GM21737 (cell line): ENCODE data around the gene GMDS.
A peak's percentile ranks its signal among the peaks of the same experiment; 100 is the strongest.

ENCODE experiments used
- ATAC-seq: cut with Tn5 transposase; IDR thresholded peaks from one replicate; pipeline ENCODE4 v1.9.1; 2021; ENCODE audit warnings: mild to moderate bottlenecking, moderate library complexity; ENCODE audit not compliant: unreplicated experiment

GMDS gene

GRCh38 chr6:1786455-1787453, 458.7 kb downstream of the GMDS start:
- ATAC-seq = no peak

DNA sequence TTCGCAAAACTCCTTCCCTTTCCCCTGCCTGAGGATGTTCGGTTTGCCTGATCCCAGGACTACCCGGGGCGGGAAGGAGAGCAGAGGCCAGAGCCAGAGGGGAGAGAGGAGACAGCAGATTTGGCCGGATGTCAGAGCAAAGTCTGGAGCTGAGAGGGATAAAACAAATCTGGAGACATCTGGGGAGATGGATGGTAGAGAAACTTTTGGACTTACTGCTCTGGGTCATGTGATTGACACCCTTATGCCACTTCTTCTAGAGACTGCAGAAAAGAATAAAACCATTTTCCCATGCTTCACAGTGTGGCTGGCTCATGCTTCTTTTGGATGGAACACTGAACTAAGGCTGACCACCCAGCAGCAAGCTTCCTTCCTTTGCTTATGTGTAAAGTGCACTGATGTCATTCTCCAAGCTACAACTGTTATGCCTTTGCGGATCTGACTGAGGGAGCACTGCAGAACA, 461.0 kb downstream of the GMDS start:
- no peak for ATAC-seq

DNA sequence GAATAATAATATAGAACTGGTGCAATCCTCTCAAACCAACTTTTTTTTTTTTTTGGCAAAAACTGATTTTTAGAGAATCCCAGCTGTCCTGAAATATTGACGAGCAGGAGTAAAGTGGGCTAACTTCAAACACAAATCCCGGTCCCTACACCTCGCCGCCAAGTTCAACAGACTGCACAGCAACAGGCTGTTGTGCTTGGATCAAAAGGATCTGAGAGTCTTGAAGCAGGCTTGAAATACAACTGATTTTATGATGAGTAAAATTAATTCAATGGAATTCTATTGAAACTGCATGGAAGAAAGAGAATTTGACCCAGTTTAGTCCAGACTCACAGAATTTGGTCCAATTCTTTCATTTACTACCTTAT, 463.6 kb downstream of the GMDS start:
- no peak for ATAC-seq

DNA sequence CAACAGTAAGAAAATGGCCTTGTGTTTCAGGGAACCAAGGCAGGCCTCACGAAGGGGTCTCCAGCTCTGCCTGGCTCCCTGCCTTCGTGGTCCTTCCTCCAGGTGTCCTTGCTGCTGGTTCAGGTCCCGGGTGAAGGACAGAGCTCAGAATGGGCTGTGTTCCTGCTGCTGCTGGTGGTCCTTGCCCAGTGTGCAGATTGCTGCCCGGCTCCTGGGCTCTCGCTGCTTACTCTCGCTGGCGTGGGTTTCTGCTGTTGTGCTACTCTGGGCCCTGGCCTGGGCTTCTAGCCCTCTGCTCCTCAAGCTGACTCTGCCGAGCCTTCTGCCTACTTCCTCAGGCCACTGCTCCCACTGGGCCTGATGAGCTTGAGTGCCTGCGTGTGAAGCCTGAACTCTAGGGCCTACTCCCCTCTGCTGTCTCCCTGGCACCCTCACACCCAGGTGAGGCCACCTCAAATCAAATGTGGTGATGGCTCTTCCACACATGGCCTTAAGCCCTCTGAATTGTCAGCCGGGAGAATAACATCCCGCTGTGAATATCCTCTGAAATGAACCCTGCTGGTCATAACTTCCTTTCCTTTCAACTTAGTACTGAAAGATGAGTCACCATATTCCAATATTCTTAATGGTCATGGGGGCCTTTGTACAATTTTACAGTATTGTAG, 464.1 kb downstream of the GMDS start:
- ATAC-seq = no peak

DNA sequence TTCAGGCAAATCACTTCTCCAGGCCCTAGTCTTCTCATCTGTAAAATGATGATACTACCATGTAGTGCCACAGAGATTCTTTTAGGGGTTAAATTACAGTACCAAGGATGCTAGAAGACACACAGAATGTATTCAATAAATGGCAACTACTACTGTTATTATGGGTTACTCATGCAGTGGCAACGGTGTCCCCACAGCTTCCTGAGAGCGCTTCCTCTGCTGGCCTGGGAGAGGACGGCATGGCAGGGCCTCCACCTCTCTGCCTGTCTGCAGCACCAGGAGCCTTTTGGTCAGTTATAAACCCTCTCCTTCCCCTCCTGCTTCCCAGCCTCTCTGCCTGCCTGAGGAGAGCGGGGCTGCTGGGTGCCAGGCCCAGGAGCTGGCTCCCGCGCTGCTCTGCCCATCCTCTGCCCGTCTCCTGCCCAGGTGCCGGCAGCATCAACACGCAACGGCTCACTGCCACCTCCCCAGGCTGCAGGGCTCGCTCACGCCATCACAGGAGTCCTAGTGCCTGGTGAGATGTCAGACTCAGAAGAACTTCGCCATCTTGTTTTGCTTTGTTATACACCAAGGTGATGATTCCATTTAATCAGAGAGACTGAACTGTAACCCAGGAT, 465.0 kb downstream of the GMDS start:
- no peak for ATAC-seq

DNA sequence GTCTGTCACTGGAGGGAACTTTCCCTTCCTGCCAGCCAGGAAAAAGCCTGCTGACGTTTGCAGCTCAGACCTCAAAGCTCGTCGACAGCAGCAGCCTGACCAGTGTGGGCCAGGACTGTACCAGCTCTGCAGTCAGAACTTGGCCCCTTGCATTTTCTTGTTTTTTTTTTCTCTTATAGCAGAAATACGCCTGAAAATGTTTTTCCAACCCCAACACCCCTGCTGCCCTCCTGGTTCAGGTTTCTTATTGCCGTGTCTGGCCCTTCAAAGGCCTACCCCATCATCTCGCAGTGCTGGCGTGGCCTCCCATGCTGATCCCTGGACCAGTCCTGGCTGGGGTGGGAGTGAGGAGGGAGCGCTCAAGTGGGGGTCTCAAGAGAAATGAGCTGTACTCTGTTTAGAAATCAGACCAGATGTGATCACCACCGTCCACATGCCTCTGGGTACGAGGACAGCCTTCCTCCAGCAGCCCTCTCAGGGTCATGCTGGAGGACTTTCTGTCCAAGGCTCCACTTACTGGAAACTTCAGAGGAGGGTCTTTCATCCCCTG, 466.6 kb downstream of the GMDS start:
- no peak for ATAC-seq

DNA sequence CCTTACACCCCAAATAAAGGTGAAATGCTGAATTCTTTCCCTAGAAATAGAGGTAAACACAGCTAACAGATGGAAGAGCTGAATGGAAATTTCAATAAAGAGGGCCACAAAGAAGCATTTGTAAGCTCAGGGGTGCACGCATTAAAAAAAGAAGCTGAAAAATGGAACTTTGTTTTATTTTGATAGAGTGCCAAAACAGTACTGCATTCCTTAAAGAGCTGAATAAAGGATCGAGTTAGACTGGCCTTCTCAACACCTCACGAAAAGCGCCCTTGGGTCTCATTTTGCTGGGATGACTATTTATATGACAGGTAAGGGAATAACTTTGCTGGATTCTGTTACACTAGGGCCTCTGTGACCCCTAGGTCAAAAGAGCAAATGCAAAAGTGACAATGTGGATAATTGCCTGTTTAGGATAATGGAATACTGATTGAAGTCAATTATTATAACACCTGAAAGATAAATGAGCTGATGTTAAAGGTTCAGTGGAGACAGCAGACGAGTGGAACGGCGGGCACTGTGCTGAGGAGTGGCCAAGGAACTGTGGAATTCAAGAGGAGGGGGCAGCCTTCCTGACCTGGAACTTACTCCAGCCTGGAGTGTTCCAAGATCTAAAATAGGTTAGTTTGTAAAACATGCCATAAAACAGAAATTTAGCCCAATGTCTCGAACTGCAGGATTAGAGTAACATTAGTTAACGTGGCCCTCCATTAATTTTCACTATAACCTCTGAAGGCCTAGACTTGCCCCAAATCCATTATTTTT, 467.3 kb downstream of the GMDS start:
- ATAC-seq = no peak

DNA sequence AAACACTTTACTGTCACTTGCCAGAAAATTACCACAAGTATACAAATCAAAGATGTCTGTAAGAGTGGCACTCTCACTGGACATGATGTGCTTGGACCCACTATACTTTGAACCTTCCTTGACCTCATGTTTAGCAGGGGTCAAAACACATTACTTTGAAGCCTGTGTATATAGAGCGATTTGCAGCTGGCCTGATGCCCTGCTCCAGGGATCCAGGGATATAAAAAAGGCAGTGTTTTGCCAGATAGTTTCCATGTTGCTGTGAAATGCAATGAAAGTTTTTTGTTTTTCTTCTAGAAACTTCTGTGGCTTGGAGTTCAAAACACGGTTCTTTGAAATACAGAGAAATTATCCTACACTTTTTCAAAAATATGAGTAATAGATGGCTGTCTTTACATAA, 470.0 kb downstream of the GMDS start:
- no peak for ATAC-seq

DNA sequence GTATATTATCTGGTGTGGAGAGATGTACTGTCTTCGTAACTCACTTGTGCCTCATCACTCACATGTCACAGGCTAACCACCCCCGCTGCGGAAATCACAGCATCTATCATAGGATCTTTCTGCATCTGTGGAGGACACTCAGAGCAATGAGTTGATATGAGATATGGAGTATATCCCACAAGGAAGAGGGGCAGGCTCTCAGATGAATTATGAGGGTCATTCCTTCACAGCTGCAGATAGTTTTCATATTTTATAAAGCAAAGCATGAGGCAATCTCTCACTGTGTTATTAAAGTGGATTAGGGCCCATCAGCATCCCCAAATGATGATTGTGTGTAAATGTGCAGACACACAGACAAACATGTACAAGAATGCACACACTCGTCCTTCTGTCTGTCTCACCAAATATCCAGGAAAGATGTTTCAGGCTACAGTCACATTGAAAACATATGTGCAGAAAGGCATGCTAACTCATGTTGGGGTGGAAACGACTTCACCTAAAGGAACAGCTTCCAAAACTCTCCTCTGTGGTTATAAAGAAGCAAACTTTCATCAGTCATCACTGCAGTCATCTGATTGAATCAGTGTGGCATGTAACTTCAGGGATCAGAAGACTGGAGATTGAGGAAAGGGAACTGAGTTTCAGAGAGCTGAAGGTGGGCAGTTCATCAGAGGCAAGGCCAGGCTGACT, 471.0 kb downstream of the GMDS start:
- ATAC-seq = no peak

- ATAC-seq = no peak
These were observed 471.7 kb downstream of the GMDS start for GRCh38 chr6:1773700-1774099.

DNA sequence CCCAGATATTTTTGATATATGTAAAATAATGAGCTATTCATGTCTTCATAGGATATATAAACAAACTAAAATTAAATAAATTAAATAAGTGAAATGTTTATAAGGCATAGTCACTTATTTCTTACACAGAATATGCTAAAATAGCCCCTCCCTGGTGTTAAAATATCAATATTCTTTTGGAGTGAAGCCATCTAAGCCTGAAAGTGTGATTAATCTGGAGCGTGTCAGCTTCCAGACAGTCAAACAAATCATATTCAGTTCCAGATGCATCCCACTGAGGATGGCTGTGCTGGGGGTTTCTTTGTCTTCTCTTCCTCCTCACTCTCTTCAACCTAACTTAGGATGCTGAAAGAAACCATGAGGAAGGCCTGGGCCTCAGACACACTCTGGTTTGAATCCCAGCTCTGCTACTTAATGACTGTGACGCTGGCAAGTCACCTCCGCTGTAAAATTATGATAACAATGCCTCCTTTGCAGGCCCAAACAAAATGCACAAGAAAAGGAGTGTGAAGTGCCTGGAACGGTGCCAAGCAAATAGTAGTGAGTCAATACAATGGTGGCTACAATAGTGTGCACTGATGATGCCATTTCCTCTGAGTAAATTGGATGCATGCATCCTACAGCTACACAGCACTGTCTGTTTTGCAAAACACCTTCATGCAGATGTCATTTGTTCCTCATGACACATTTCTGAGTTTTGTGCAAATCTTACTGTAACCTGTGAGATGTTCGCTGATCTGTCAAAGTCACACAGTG, 474.3 kb downstream of the GMDS start:
- no peak for ATAC-seq

DNA sequence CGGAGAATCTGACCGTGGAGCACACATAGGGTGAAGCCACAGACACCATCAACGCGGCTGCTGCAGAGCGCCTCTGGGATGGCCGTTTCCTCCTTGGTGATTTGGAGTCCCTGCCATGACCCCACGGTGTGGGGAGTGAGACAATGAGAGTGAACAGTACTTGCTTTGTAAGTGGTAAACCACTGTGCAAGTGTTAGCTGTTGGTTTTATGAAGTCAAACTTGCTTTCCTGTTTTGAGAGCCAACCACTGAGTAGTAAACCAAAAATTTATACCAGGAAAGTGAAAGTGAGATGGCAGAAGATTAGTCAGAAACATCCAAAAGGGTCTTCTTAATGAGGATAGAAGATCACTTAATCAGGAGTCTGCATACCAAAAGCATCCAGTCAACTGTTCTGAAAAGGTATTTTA, 475.0 kb downstream of the GMDS start:
- peak; percentile 74 for ATAC-seq

DNA sequence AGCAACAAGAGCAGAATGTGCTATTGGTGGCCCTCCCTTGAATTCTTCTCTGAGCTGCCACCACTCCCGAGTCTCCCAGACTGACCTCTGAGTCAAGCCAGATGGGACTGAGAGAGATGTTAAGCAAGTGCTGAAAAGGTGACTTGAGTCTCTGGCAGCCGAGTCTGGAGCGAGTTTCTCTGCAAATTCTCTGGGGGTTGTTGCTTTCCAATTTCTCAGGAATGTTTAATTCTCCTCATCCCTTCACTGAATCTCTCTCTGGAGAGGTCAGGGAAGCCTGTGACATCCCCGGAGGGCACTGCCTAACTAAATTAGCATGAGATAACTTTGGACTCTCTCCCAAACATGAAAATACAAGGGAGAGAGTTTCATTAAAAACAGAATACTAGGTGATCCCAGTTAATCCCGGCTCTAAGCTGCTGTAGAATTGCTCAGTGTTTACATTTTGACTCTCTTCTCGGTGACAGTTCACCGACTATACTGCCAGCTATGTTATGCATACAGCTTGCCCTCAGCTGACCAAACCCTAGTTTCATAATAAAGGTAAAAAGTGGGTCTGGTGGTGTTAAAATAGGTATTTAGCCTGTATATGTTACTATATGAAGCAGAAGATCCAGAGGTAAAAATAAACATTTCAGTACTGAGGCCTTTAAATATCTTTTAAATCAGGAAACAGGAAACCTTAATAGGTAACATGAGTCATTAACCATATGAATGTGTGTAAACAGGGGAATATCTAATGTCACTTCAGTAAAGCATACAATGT, 477.7 kb downstream of the GMDS start:
- ATAC-seq = no peak

GRCh38 chr6:1766654-1767053, 478.8 kb downstream of the GMDS start:
- ATAC-seq = no peak

DNA sequence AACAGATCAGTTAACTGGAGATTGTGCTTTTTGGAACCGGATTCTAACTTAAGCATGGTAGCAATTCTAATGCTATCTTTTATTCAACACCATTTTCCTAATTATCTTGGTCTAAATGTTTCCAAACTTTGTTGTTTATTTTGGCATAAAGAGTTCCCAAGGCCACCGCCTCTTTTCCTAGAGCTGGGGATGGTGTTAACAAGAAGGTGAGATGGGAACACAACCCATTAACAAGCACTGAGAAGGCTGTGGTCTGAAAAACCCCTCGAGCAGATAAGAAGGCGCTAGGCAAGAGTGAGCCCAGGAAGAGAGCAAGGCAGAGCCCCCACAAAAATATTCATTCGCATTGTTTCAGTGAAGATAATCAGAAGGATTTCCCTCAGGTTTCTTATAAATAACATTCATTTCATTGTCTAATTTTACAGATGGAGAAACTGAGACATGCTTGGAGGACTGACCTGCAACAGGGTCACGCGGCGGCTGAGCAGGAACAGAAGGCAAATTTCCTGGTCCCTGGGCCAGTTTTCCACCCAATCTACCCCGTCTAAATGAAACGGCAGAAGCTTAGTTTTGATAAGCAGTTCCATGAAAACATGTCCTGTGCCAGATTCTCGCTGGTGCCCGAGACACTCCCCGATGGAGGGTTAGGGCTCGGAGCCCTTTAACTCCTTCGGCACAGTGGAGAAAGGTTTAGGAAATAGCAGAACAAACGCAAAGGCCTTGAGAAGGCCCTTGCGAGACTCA, 480.1 kb downstream of the GMDS start:
- ATAC-seq = no peak

DNA sequence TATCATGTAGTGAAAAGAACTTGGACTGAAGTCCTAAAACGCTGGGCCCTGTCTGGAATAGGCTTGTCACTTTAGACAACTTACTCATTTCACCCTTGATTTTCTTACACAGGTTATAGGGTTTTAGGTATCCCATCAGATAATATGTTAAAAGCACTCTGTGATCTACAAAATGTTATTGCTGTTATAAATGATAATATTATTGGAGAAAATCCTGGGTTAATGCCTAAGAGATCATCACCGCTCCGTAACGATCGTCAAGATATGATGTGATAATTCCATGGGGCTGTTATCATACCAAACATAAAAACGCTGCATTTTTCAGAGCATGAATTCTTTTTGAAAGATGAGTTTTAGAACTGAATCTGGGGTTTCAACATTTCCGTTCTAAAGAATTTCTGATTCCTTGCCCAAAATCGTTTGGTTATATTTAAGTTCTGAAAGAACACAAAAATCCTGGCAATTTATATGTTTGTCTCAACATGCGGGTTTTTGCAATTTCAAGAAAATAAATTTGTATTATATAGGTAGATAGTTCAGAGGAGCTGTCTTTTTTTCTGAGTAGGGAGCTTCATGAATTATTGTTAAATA, 480.9 kb downstream of the GMDS start:
- no peak for ATAC-seq

DNA sequence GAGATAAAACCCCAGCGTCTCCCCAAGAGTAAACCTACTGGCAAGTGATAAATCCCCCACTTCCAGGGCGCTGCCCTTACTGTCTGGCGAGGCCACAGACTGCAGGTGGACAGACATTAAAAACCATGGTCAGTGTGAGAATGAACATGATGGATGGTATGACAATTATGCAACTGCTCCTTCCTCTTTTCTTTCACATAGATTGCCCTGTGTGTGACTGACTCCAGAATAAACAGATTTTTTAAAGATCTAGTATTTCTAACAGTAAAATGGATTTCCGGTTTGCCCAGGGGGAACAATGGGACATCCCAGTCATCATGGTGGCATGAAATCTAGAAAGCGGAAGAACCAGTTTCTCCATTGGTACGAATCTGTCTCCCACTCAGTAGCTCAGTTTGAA, 482.0 kb downstream of the GMDS start:
- no peak for ATAC-seq

DNA sequence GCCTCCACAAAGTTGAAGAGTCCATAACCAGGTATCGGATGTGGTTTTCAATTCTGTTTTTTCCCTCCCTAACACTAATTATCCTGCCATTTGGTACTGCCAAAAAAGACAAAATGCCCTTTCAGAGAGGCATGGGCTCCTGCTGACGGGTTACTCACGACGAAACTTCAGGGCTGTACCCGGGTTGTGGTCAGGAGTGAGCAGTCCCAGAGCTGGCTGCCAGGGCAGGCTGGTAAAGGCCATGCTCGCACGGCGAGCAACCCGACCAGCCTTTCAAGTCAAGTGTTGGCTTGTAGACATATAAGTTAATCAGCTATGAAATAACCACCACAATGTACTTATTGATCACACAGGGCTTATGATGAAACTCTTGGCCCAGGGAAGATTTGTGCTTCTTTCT, 483.2 kb downstream of the GMDS start:
- ATAC-seq = no peak
